ENCODE measurements around the gene ATRIP.
A peak's percentile ranks its signal among the peaks of the same experiment; 100 is the strongest.

The ATRIP gene

GRCh38 chr3:48429960-48430707 is 16.4 kb upstream of the ATRIP start, which contains the start of gene PLXNB1:
Gene PLXNB1 (minus strand): TSS chr3:48430086. CDS start chr3:48424611, 5,475 bp downstream.
- FAIRE-seq = no peak
- DNase-seq (ENCODE audit: insufficient read length, low spot score) = no peak

GRCh38 chr3:48430708-48431101 is 15.8 kb upstream of the ATRIP start:
- TF ChIP-seq CTCF (IDR thresholded peaks at IDR 0.05; ENCODE audit: insufficient read depth, missing control alignments) = no peak
- FAIRE-seq = no peak

More at GRCh38 chr3:48429960-48430707, 16.4 kb upstream of the ATRIP start, which contains the start of gene PLXNB1:
- no peak for TF ChIP-seq CTCF (IDR thresholded peaks at IDR 0.05; ENCODE audit: insufficient read depth, missing control alignments)

GRCh38 chr3:48431224-48432029 is 15.1 kb upstream of the ATRIP start:
- no peak for FAIRE-seq
- no peak for DNase-seq (ENCODE audit: insufficient read length, low spot score)
- no peak for TF ChIP-seq CTCF (IDR thresholded peaks at IDR 0.05; ENCODE audit: insufficient read depth, missing control alignments)

More at GRCh38 chr3:48430708-48431101, 15.8 kb upstream of the ATRIP start:
- DNase-seq (ENCODE audit: insufficient read length, low spot score) = no peak

- FAIRE-seq (no peak), DNase-seq (ENCODE audit: insufficient read length, low spot score) (peak; percentile 20)
- peak; percentile 5 for TF ChIP-seq CTCF (IDR thresholded peaks at IDR 0.05; ENCODE audit: insufficient read depth, missing control alignments)
These were observed 13.8 kb upstream of the ATRIP start for GRCh38 chr3:48432411-48433371.

GRCh38 chr3:48433472-48434118 is 12.9 kb upstream of the ATRIP start:
- no peak for TF ChIP-seq CTCF (IDR thresholded peaks at IDR 0.05; ENCODE audit: insufficient read depth, missing control alignments)
- peak; percentile 1 for DNase-seq (ENCODE audit: insufficient read length, low spot score)

GRCh38 chr3:48434591-48435222 is 11.8 kb upstream of the ATRIP start:
- DNase-seq (ENCODE audit: insufficient read length, low spot score) (no peak), FAIRE-seq (no peak)
- no peak for TF ChIP-seq CTCF (IDR thresholded peaks at IDR 0.05; ENCODE audit: insufficient read depth, missing control alignments)

More at GRCh38 chr3:48433472-48434118, 12.9 kb upstream of the ATRIP start:
- no peak for FAIRE-seq

Data from D721Med (cell line).